ENCODE data around the gene NR2E1.

Gene NR2E1

DNA sequence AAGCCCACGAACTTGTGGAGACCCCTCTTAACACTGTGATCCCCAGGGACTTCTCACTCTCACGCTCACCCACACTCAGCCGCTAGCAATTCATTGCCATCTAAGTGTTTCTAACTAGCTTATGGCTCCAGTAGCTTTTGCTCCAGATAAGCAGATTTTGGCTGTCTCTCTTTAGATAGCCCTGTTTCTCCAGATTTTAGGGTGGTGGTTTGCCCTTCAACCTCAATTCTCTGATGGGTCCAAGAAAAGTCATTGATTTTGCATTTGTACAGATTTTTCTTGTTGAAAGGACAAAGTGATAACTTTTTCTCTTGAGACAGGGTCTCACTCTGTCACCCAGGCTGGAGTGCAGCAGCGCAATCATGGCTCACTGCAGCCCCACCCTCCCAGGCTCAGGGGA lies 41.2 kb downstream of the NR2E1 start:
- in situ Hi-C loops (cut with MboI; ENCODE audit: low sequenced_read_pairs), result no loop called here

DNA sequence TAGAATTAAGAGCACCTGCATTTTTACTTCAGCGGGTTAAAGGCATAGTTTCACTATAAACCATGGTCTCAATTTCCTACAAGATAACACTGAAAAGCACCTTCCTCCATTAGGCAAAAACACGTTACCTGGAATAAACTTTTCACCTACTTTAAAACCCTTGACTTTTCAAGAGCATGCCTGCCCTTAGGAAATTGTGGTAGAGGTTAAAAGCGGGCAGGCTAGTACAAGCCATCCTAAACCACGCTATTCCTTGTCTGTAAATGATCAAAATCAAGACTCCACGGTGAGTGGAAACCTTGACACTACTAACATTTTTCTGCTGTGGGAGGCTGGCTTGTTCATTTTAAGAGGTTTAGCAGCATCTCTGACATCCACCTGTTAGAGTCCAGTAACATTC lies 43.9 kb downstream of the NR2E1 start:
- in situ Hi-C loops (cut with MboI; ENCODE audit: low sequenced_read_pairs), result no loop called here

GRCh38 chr6:108210556-108210955 lies 44.7 kb downstream of the NR2E1 start:
- in situ Hi-C loops (cut with MboI; ENCODE audit: low sequenced_read_pairs), result no loop called here

GRCh38 chr6:108211671-108212070 lies 45.8 kb downstream of the NR2E1 start:
- in situ Hi-C loops (cut with MboI; ENCODE audit: low sequenced_read_pairs), result no loop called here

- in situ Hi-C loops (cut with MboI; ENCODE audit: low sequenced_read_pairs), result no loop called here
Measured at GRCh38 chr6:108222064-108222463, 56.2 kb downstream of the NR2E1 start.

- in situ Hi-C loops (cut with MboI; ENCODE audit: low sequenced_read_pairs), result no loop called here
Measured at GRCh38 chr6:108222504-108222903, 56.7 kb downstream of the NR2E1 start.

DNA sequence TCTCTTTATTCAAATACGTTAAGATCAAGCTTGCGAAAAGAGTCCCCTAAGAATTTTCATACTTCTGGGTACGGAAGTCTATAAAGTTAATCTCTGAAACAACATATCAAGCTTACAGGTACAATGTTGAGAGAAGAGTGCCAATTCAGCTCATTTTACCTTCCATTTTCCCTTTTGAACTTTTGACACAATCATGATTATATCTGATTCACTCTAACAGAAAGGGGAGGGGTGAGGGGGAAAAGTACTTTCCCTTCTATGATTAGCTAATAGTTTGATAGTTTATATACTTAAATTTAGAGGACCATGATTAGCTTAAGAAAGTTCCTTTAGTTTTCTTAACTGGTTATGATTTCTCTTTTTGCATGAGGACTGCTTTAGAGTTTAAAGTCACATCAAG lies 61.5 kb downstream of the NR2E1 start:
- in situ Hi-C loops (cut with MboI; ENCODE audit: low sequenced_read_pairs), result no loop called here

GRCh38 chr6:108228416-108228815 lies 62.6 kb downstream of the NR2E1 start:
- in situ Hi-C loops (cut with MboI; ENCODE audit: low sequenced_read_pairs), result no loop called here

DNA sequence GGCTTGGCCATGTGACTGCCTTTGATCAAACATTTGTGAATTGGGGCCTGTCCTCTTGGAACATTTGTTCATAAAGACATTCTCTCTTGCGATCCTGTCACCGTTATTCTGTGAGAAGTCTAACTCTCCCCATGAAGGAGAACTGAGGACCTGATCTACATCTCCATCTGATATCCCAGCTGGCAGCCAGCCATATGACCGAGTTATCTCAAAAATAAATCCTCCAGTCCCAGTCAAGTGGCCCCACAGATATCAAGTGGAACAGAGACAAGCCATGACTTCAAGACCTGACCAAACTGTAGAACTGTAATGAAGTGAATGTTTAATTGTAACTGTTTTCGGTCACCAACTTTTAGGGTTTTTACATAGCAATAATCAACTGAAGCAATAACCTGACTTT lies 69.3 kb downstream of the NR2E1 start:
- in situ Hi-C loops (cut with MboI; ENCODE audit: low sequenced_read_pairs), result no loop called here

DNA sequence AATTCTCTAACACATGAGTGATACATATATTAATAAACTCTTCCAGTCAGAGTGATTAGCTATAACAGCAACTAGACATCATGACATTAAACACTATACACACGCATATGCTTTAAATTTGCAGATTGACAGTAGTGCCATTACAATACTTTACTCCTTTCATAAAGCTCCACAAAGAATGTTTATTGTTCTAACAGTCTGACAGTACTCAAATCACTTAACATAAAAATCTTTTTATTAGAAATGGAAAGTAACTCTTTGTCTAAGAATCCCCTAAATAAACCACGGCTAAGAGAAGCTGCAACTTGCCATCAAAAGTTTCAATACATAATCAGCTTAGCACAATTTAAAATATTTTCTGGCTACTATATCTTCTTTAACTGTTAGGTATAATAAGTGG lies 71.0 kb downstream of the NR2E1 start:
- in situ Hi-C loops (cut with MboI; ENCODE audit: low sequenced_read_pairs), result no loop called here

DNA sequence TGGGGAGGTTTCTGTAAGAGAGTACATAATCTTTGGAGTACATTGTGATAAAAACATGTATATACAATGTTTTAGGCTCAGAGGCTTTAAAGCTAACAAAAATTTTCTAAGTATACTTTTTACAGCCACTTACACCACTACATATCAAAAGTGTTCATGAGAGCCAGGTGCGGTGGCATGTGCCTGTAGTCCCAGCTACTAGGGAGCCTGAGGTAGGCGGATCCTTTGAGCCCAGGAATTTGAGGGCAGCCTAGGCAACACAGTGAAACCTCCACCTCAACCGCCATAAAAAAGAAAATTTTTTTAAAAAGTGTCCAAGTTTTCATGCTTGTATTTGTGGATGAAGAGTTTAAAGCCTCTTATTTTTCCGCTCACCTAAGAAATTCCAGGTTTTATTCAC lies 72.5 kb downstream of the NR2E1 start:
- in situ Hi-C loops (cut with MboI; ENCODE audit: low sequenced_read_pairs), result no loop called here

All from hTERT RPE-1 (cell line).